K562 (cell line): ENCODE results near the gene SPEG. TPM values are rescaled to one million over a fixed set of nuclear protein-coding genes. Genes with fewer than 3 reads are reported as not detected.

ENCODE experiments used
- ATF3 ChIP-seq, 2 experiments: fragments of 450-650 bp in 1 of 2; sonication (generic) in 1 of 2; formaldehyde crosslinking in 1 of 2; IDR thresholded peaks in 1 of 2; conservative IDR thresholded peaks in 1 of 2; 2 replicates each; pipeline versions ENCODE4 v1.6.1 to v1.8.1; 2016 to 2023; ENCODE audit warnings: mild to moderate bottlenecking in 2 of 2, moderate library complexity in 2 of 2, inconsistent platforms in 1 of 2, missing genetic modification reagents in 1 of 2
- CTCFL ChIP-seq: IDR thresholded peaks from 2 replicates; pipeline ENCODE4 v1.6.1; 2011; ENCODE audit warnings: borderline replicate concordance, low read depth, mild to moderate bottlenecking, moderate library complexity, low read length; ENCODE audit not compliant: insufficient read depth, poor library complexity, severe bottlenecking
- ETV5 ChIP-seq: sonication (generic); formaldehyde crosslinking; IDR thresholded peaks from 2 replicates; pipeline ENCODE4 v1.4.0; 2020; ENCODE audit warnings: low read depth, mild to moderate bottlenecking, missing genetic modification reagents
- HBP1 ChIP-seq: fragments of 450-650 bp; formaldehyde crosslinking; IDR thresholded peaks from 2 replicates; pipeline ENCODE4 v1.4.0; 2022; ENCODE audit warnings: missing genetic modification characterization
- MITF ChIP-seq: IDR thresholded peaks from 2 replicates; pipeline ENCODE4 v1.6.1; 2014; ENCODE audit warnings: antibody characterized with exemption
- POLR3G ChIP-seq: IDR thresholded peaks from 2 replicates; pipeline ENCODE4 v1.6.1; 2011; ENCODE audit not compliant: insufficient read length, insufficient replicate concordance; ENCODE audit errors: extremely low read depth
- ZBTB40 ChIP-seq, 2 experiments: fragments of 450-650 bp in 1 of 2; sonication (generic) in 1 of 2; formaldehyde crosslinking in 1 of 2; IDR thresholded peaks; 2 replicates each; pipeline versions ENCODE4 v1.7.1 to v1.9.0; 2016 to 2022; ENCODE audit warnings: inconsistent platforms in 1 of 2, mild to moderate bottlenecking in 1 of 2, missing genetic modification reagents in 1 of 2
- ZNF347 ChIP-seq: fragments of 450-650 bp; formaldehyde crosslinking; IDR thresholded peaks from 2 replicates; pipeline ENCODE4 v1.4.0; 2020; ENCODE audit warnings: low read depth, mild to moderate bottlenecking, moderate library complexity
- ZNF354B ChIP-seq: fragments of 250-450 bp; sonication (Bioruptor Pico); IDR thresholded peaks from 2 replicates; pipeline ENCODE4 v1.4.0; 2020
- polyA plus RNA-seq, 8 experiments: library from polyadenylated mRNA; depleted of rRNA in 4 of 8; stranded (reverse) in 5 of 8; unstranded in 3 of 8; fragments of >200 nt; fragmentation: Nextera tagmentation in 2 of 8; fragmentation: Illumina TruSeq in 1 of 8; extraction: Ambion mirVana in 2 of 8; extraction: Trizol in 1 of 8; gene quantifications; 2 replicates each; pipeline versions ENCODE4 v1.2.1 to v1.2.3, GENCODE V29; 2011 to 2014; ENCODE audit warnings: inconsistent platforms in 1 of 8, missing spikeins in 1 of 8
- total RNA-seq, 7 experiments: library from RNA; depleted of rRNA in 6 of 7; stranded (reverse); fragments of >200 nt in 6 of 7; fragmentation: Illumina TruSeq in 2 of 7; extraction: Trizol in 2 of 7; gene quantifications; 2 replicates each; pipeline versions ENCODE4 v1.2.1 to v1.2.3, GENCODE V29; 2011 to 2021; ENCODE audit warnings: low replicate concordance in 1 of 7

SPEG gene
- total and polyA plus RNA-seq, 9 of the 15 experiments (the other 6 are each of a cell fraction or from before 2014, with no cell fraction given), result 0.49 to 8.7 (median 3.0) TPM

GRCh38 chr2:219526320-219527075 is 91.9 kb downstream of the SPEG start (continued):
- TF ChIP-seq CTCFL (no peak), POLR3G (no peak), ATF3 (IDR thresholded peaks at IDR 0.05) (no peak), ATF3 (CRISPR knock-in tag; conservative IDR thresholded peaks at IDR 0.05) (no peak), HBP1 (CRISPR knock-in tag) (0 out of 2 replicates have a peak, but pooled peaks have one; percentile 8), MITF (no peak), ZBTB40 (IDR thresholded peaks at IDR 0.05) (peak; percentile 38; the same call in 1 of the 2 replicates), ZBTB40 (CRISPR knock-in tag; IDR thresholded peaks at IDR 0.05) (no peak), ZNF347 (CRISPR knock-in tag) (no peak), ETV5 (CRISPR knock-in tag) (peak; percentile 5; the same call in 1 of the 2 replicates), ZNF354B (CRISPR knock-in tag) (no peak)
